Activated T-cell treated with anti-CD3 and anti-CD28 coated beads, Interleukin-2, amount 50 U/mL, for 72 hours (primary cell): ENCODE results near the gene GNRH2. TPM values are rescaled to one million over a fixed set of nuclear protein-coding genes. Genes with fewer than 3 reads are reported as not detected.
"Not testable (repeated sequence)": the region's sequence is repeated elsewhere in the genome, so short reads cannot be mapped to it uniquely, and the experiment has no call there.

Source experiments
- ATAC-seq, 2 donors: fragments of 150-1000 bp; cut with Tn5 transposase; replicated peaks in 1 of 2; 2 replicates each; pipeline ENCODE4 v1.10.0; 2021; ENCODE audit warnings: moderate library complexity in 2 of 2, mild to moderate bottlenecking in 1 of 2
- DNase-seq, 2 donors: peaks; one replicate each; pipeline ENCODE4 v3.0.0; 2021 to 2022; ENCODE audit warnings: mixed read lengths in 1 of 2
- H3K27ac Mint-ChIP-seq: one replicate; pipeline ENCODE4 v1.8.0; 2022; ENCODE audit warnings: mild to moderate bottlenecking, moderate library complexity, mixed read lengths
- H3K27me3 Mint-ChIP-seq: one replicate; pipeline ENCODE4 v1.8.0; 2022; ENCODE audit warnings: low read depth, mixed read lengths
- H3K36me3 Mint-ChIP-seq, 2 donors: one replicate each; pipeline ENCODE4 v1.8.0; 2022; ENCODE audit warnings: mixed read lengths in 2 of 2, mild to moderate bottlenecking in 1 of 2; ENCODE audit not compliant: insufficient read depth in 2 of 2
- H3K4me1 Mint-ChIP-seq: one replicate; pipeline ENCODE4 v1.8.0; 2022; ENCODE audit warnings: low read depth, mixed read lengths
- H3K4me3 Mint-ChIP-seq, 2 donors: one replicate each; pipeline ENCODE4 v1.8.0; 2022; ENCODE audit warnings: mild to moderate bottlenecking in 2 of 2, mixed read lengths in 2 of 2, moderate library complexity in 2 of 2
- H3K9me3 Mint-ChIP-seq, 2 donors: one replicate each; pipeline ENCODE4 v1.8.0; 2022; ENCODE audit warnings: mixed read lengths in 2 of 2
- total RNA-seq, 2 donors: library from RNA; stranded (reverse); gene quantifications; one replicate each; pipeline ENCODE4 v1.2.3, GENCODE V29; 2022

GNRH2 gene
- total RNA-seq, 2 donors from 2014 or later = 5.5 to 87.1 TPM

DNA sequence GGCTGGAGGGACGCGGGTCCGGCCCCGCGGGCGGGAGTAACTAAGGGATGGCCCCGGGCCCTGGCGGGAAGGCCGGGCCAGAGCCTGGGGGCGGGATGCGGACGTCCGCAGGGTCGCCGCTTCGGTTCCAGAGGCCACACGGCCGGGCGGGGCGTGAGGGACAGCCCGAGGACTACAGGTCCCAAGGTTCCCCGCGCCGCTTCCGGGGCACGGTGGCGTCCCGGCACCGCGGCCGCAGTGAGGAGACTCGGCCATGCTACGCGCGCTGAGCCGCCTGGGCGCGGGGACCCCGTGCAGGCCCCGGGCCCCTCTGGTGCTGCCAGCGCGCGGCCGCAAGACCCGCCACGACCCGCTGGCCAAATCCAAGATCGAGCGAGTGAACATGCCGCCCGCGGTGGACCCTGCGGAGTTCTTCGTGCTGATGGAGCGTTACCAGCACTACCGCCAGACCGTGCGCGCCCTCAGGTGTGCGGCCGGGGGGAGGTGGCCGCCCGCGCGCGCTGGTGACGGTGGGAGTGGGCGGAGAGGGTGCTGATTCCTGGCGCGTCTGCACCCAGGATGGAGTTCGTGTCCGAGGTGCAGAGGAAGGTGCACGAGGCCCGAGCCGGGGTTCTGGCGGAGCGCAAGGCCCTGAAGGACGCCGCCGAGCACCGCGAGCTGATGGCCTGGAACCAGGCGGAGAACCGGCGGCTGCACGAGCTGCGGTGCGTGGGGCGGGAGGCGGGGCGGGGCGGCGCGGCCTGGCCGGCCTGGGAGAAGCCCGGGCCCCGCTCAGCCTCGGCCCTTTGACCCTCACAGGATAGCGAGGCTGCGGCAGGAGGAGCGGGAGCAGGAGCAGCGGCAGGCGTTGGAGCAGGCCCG is 2.6 kb downstream of the GNRH2 start, which contains the start of gene MRPS26:
TSS of gene MRPS26 (plus strand) at position 237 of the 861 bp plus-strand sequence. CDS start at position 254, 17 bp downstream.
- H3K4me1 Mint-ChIP-seq = peaks cover 60% of the 10 kb centered on the region
- no peaks in the 10 kb centered on the region for H3K27me3 Mint-ChIP-seq
- H3K27ac Mint-ChIP-seq = peak within 1 kb of the TSS; percentile 83
- H3K36me3 Mint-ChIP-seq = peaks cover 19 to 31% of the 10 kb centered on the region in 2 donors
- no peaks in the 10 kb centered on the region for H3K9me3 Mint-ChIP-seq
- DNase-seq (peak; percentile 87 to 91), ATAC-seq (peak; percentile 87 to 91)
- peak within 1 kb of the TSS; percentile 91 to 95 for H3K4me3 Mint-ChIP-seq

DNA sequence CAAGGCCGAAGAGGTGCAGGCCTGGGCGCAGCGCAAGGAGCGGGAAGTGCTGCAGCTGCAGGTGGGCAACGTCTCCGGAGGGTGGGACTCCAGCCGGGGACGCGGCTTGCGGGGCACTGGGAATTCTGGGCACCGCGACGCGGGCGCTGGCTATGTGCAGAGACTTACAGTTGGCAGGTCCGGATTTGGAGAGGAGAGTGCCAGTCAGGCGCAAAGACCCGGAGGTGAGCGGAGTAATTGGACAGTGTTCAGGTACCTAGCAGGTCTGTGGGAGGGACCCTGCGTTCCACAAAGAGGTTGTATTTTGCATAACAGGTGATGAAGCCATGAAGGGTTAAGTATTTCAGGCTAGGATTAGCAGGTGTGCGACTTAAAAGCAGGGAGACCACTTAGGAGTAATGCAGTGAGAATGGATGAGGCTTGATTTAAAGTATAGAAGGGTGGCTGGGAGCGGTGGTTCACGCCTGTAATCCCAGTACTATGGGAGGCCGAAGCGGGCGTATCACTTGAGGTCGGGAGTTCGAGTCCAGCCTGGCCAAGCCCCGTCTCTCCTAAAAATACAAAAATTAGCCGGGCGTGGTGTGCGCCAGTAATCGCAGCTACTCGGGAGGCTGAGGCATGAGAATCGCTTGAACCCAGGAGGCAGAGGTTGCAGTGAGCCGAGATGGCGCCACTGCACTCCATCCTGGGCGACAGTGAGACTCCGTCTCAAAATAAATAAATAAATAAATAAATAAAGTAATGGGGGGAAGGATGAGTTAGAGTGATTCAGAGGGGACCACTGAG is 3.4 kb downstream of the GNRH2 start:
- H3K4me3 Mint-ChIP-seq = peak overlapping the region; percentile 91 to 95
- DNase-seq (peak; percentile 22 to 24), ATAC-seq (no peak)
- H3K4me1 Mint-ChIP-seq = peaks cover 68% of the 10 kb centered on the region
- H3K36me3 Mint-ChIP-seq = peaks cover 19 to 29% of the 10 kb centered on the region in 2 donors
- no peaks in the 10 kb centered on the region for H3K27me3 Mint-ChIP-seq
- H3K27ac Mint-ChIP-seq = peak overlapping the region; percentile 83
- no peaks in the 10 kb centered on the region for H3K9me3 Mint-ChIP-seq

DNA sequence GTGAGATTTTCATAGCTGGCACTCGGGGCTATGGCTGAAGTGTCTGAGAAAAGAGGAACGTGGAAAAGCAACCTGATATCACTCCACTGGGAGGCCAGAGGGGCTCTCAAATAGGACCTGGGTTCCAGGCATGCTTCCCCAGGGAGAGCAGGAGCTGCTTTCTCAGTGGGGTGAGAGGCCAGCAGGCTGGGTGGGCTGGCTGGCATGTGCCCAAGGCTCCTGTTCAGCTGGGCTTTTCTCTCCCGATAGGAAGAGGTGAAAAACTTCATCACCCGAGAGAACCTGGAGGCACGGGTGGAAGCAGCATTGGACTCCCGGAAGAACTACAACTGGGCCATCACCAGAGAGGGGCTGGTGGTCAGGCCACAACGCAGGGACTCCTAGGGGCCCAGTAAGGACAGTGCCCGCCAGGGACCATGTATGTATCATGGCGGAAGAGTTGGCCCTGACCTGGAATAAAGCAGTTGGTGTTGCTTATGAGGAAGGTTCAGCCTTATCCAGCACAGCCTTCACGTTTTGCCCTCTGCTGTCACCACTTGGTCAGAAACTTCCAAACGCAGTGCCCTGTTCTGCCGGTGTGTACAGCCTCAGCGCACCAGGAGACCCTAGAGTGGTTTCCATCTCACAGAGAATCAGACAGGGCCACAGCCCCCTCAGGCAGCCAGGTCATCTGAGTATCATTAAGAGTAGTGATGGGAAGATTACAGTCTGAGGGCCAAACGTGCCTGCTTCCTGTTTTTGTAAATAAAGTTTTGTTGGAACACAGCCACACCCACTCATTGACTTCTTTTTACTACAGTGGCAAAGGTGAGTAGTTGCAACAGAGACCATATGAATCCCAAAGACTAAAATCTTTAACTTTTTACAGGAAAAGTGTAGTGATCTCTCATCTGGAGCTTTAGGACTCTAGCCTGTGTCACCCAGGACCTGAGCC is 4.3 kb downstream of the GNRH2 start:
- ATAC-seq (no peak), DNase-seq (no peak)
- peaks cover 73% of the 10 kb centered on the region for H3K4me1 Mint-ChIP-seq
- H3K9me3 Mint-ChIP-seq = no peaks in the 10 kb centered on the region
- H3K4me3 Mint-ChIP-seq = peak overlapping the region; percentile 91 to 95
- H3K27me3 Mint-ChIP-seq = no peaks in the 10 kb centered on the region
- H3K36me3 Mint-ChIP-seq = peaks cover 19 to 30% of the 10 kb centered on the region in 2 donors
- H3K27ac Mint-ChIP-seq = peak overlapping the region; percentile 91

- peak overlapping the region; percentile 68 for H3K27ac Mint-ChIP-seq
- H3K4me1 Mint-ChIP-seq = peaks cover 59% of the 10 kb centered on the region
- no peak for DNase-seq
- H3K36me3 Mint-ChIP-seq = peaks cover 15 to 29% of the 10 kb centered on the region in 2 donors
- ATAC-seq = peak; percentile 28 to 54
- no peak overlapping the region for H3K4me3 Mint-ChIP-seq
- no peaks in the 10 kb centered on the region for H3K9me3 Mint-ChIP-seq
- no peaks in the 10 kb centered on the region for H3K27me3 Mint-ChIP-seq
These were observed 8.1 kb downstream of the GNRH2 start for GRCh38 chr20:3051385-3052019.

- H3K36me3 Mint-ChIP-seq = no peaks in the 10 kb centered on the region
- peaks cover 7% of the 10 kb centered on the region for H3K4me1 Mint-ChIP-seq
- no peak for DNase-seq
- ATAC-seq = peak in 1 of 2 donors; percentile 17
- H3K27me3 Mint-ChIP-seq = no peaks in the 10 kb centered on the region
- no peaks in the 10 kb centered on the region for H3K9me3 Mint-ChIP-seq
- no peak overlapping the region for H3K27ac Mint-ChIP-seq
- no peak overlapping the region for H3K4me3 Mint-ChIP-seq
These were observed 16.1 kb downstream of the GNRH2 start for GRCh38 chr20:3059489-3059888.

GRCh38 chr20:3064119-3064518 is 20.7 kb downstream of the GNRH2 start:
- not testable (repeated sequence) for DNase-seq, H3K4me3 Mint-ChIP-seq, H3K27ac Mint-ChIP-seq, H3K9me3 Mint-ChIP-seq, H3K27me3 Mint-ChIP-seq, H3K36me3 Mint-ChIP-seq, ATAC-seq
- peaks cover 12% of the 10 kb centered on the region for H3K4me1 Mint-ChIP-seq

DNA sequence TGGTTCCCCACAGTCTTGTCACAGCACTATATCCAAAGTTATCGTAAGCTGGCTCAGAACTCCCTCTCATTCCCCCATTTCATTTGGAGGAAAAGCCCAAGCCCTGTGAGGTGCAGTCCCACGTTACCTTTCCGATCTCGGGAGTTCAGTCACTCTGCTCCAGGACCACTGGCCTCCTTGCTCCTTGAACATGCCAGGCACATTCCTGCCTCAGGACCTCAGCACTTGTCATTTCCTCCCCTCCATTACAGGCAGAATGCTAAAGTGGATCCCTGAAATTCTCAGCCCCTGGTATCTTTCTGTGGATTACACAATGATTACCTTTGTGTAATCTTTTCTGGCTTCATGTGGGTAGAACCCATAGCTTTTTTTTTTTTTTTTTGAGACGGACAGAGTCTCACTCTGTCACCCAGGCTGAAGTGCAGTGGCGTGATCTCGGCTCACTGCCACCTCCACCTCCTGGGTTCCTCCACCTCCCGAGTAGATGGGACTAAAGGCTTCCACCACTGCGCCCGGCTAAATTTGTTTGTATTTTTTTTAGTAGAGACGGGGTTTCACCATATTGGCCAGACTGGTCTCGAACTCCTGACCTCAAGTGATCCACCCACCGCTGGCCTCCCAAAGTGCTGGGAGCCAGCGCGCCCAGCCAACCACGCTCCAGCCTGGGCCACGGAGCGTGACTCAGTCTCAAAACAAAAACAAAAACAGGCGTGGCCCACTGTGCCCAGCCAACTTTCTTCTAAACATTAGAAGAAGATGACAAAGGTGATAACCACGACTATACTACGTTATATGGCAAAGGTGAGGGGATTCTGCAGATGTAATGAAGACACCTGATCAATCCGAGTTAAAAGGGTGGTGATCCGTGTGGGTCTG is 24.0 kb downstream of the GNRH2 start:
- no peak overlapping the region for H3K27ac Mint-ChIP-seq
- peaks cover 22% of the 10 kb centered on the region for H3K4me1 Mint-ChIP-seq
- H3K36me3 Mint-ChIP-seq = peaks cover 0 to 2% of the 10 kb centered on the region in 2 donors
- no peak for ATAC-seq
- no peaks in the 10 kb centered on the region for H3K9me3 Mint-ChIP-seq
- no peaks in the 10 kb centered on the region for H3K27me3 Mint-ChIP-seq
- no peak for DNase-seq
- no peak overlapping the region for H3K4me3 Mint-ChIP-seq

- DNase-seq (no peak), ATAC-seq (no peak)
- Mint-ChIP-seq H3K4me3 (no peak overlapping the region), H3K27me3 (no peaks in the 10 kb centered on the region), H3K9me3 (no peaks in the 10 kb centered on the region), H3K4me1 (peaks cover 29% of the 10 kb centered on the region), H3K27ac (no peak overlapping the region), H3K36me3 (peaks cover 0 to 2% of the 10 kb centered on the region in 2 donors)
These were observed 24.7 kb downstream of the GNRH2 start for GRCh38 chr20:3068075-3068474.

DNA sequence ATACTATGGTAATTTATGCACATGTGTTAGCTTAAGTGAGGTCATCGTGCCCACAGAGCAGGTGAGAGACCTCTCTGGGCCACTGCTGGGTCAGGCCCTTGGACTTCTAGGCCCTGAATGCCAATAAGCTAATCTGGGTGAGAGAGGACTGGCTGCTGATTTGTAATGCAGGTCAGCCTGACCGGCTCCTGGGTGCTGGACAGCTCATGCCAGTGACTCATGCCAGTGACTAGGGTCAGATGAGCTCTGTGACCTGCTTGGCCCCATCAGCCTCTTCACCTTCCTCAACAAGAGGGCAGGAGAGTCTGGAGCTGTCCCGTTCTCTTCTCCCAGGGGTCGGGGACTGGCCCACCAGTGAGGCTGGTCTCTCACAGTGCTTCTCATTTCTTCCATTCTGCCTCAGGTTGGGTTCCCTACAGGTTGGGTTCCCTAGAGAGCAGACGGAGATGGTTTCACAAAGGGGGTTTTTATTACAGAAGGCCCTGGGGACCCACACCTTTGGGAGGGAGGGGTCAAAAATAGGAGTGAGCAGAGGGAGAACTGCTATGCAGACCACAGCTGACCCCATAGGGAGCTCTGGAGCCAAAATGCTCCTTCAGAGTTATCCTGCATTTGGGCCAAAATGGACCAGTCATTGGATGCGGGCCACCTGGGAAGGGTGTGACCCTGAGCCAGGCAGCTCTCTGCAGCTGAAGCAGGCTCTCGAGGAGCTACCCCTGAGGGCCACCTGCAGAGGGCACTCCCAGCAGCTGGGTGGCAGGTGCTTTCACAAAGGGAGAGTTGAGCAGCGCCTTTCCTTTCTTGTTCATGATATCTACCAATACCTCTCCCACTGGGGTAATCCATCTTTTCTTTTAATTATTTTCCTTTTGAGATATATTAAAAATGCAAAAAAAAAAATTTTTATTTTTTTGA is 25.8 kb downstream of the GNRH2 start:
- Mint-ChIP-seq H3K27ac (no peak overlapping the region), H3K9me3 (no peaks in the 10 kb centered on the region), H3K4me3 (no peak overlapping the region), H3K4me1 (peaks cover 30% of the 10 kb centered on the region), H3K36me3 (peaks cover 0 to 2% of the 10 kb centered on the region in 2 donors), H3K27me3 (no peaks in the 10 kb centered on the region)
- ATAC-seq = no peak
- peak in 1 of 2 donors; percentile 37 for DNase-seq

- peak overlapping the region; percentile 82 to 83 for H3K4me3 Mint-ChIP-seq
- peaks cover 0 to 2% of the 10 kb centered on the region in 2 donors for H3K36me3 Mint-ChIP-seq
- no peak overlapping the region for H3K27ac Mint-ChIP-seq
- peaks cover 27% of the 10 kb centered on the region for H3K4me1 Mint-ChIP-seq
- ATAC-seq = no peak
- no peaks in the 10 kb centered on the region for H3K9me3 Mint-ChIP-seq
- DNase-seq = no peak
- H3K27me3 Mint-ChIP-seq = no peaks in the 10 kb centered on the region
These were observed 27.3 kb downstream of the GNRH2 start for GRCh38 chr20:3070725-3071124.

GRCh38 chr20:3071266-3071609 is 27.8 kb downstream of the GNRH2 start:
- no peak overlapping the region for H3K27ac Mint-ChIP-seq
- H3K27me3 Mint-ChIP-seq = no peaks in the 10 kb centered on the region
- H3K9me3 Mint-ChIP-seq = no peaks in the 10 kb centered on the region
- no peak for DNase-seq
- peaks cover 27% of the 10 kb centered on the region for H3K4me1 Mint-ChIP-seq
- no peak for ATAC-seq
- peak overlapping the region; percentile 82 to 83 for H3K4me3 Mint-ChIP-seq
- H3K36me3 Mint-ChIP-seq = peaks cover 0 to 2% of the 10 kb centered on the region in 2 donors
